Tibial nerve (tissue), 4 donors: ENCODE measurements around the gene MEFV.

ENCODE experiments used
- CTCF ChIP-seq, 5 experiments: fragments of 200-600 bp in 3 of 5; fragments of 450-650 bp in 2 of 5; sonication (generic) in 3 of 5; IDR thresholded peaks; one replicate each; pipeline ENCODE4 v1.5.1; 2016 to 2019; ENCODE audit warnings: antibody characterized with exemption in 5 of 5, mild to moderate bottlenecking in 3 of 5, moderate library complexity in 2 of 5
- EP300 ChIP-seq, 2 donors: sonication (generic); formaldehyde crosslinking; IDR thresholded peaks; one replicate each; pipeline ENCODE4 v1.6.1; 2017; ENCODE audit warnings: antibody characterized with exemption in 2 of 2, mild to moderate bottlenecking in 1 of 2
- POLR2A ChIP-seq, 2 donors: fragments of 450-650 bp; IDR thresholded peaks; one replicate each; pipeline ENCODE4 v1.6.1; 2017; ENCODE audit warnings: antibody characterized with exemption in 2 of 2, mild to moderate bottlenecking in 2 of 2, moderate library complexity in 2 of 2

- TF ChIP-seq POLR2A (IDR thresholded peaks at IDR 0.05), result no peak
- TF ChIP-seq EP300 (IDR thresholded peaks at IDR 0.05), result no peak
- no peak for TF ChIP-seq CTCF (IDR thresholded peaks at IDR 0.05)
Measured at GRCh38 chr16:3283543-3284447, 27.4 kb upstream of the MEFV start.
